Liver (tissue), 9 donors: ENCODE measurements around the gene DRG2. TPM values are rescaled to one million over a fixed set of nuclear protein-coding genes. Genes with fewer than 3 reads are reported as not detected.

Source experiments
- DNase-seq: peaks from one replicate; pipeline ENCODE4 v3.0.0-alpha.2; 2017; ENCODE audit warnings: low spot score
- H3K27ac ChIP-seq, 2 donors: one replicate each; pipeline ENCODE4 v1.7.0; 2013; ENCODE audit warnings: inconsistent platforms in 2 of 2, low read length in 2 of 2, control low read depth in 1 of 2, low read depth in 1 of 2, mild to moderate bottlenecking in 1 of 2
- H3K27me3 ChIP-seq, 4 donors: one replicate each; pipeline versions ENCODE4 v1.6.1 to v1.7.0; 2013; ENCODE audit warnings: low read length in 3 of 4, inconsistent platforms in 1 of 4, mild to moderate bottlenecking in 1 of 4, moderate library complexity in 1 of 4; ENCODE audit not compliant: control insufficient read depth in 4 of 4, insufficient read depth in 4 of 4
- H3K36me3 ChIP-seq, 4 donors: one replicate each; pipeline versions ENCODE4 v1.6.1 to v1.7.0; 2013; ENCODE audit warnings: low read length in 3 of 4, mild to moderate bottlenecking in 3 of 4, low read depth in 1 of 4, moderate library complexity in 1 of 4; ENCODE audit not compliant: control insufficient read depth in 4 of 4, insufficient read depth in 3 of 4
- H3K4me1 ChIP-seq, 4 donors: one replicate each; pipeline versions ENCODE4 v1.6.1 to v1.7.0; 2013; ENCODE audit warnings: low read length in 3 of 4, mild to moderate bottlenecking in 3 of 4, moderate library complexity in 1 of 4; ENCODE audit not compliant: control insufficient read depth in 4 of 4, insufficient read depth in 4 of 4
- H3K4me3 ChIP-seq, 3 donors: one replicate each; pipeline versions ENCODE4 v1.6.1 to v1.7.0; 2013; ENCODE audit warnings: low read length in 3 of 3, control low read depth in 1 of 3, low read depth in 1 of 3, mild to moderate bottlenecking in 1 of 3
- H3K9ac ChIP-seq, 2 donors: one replicate each; pipeline ENCODE4 v1.7.0; 2013; ENCODE audit warnings: low read length in 2 of 2, mild to moderate bottlenecking in 2 of 2, moderate library complexity in 2 of 2, control low read depth in 1 of 2, low read depth in 1 of 2
- H3K9me3 ChIP-seq, 4 donors: one replicate each; pipeline versions ENCODE4 v1.6.1 to v1.7.0; 2013; ENCODE audit warnings: low read length in 3 of 4; ENCODE audit not compliant: control insufficient read depth in 4 of 4
- ATF3 ChIP-seq: IDR thresholded peaks from 2 replicates; pipeline ENCODE4 v1.6.1; 2016; ENCODE audit warnings: antibody characterized with exemption
- EGR1 ChIP-seq, 2 donors: IDR thresholded peaks; 2 replicates each; pipeline ENCODE4 v1.6.1; 2016 to 2018; ENCODE audit warnings: antibody characterized with exemption in 2 of 2, low read depth in 2 of 2
- FOXA1 ChIP-seq: IDR thresholded peaks from 2 replicates; pipeline ENCODE4 v1.6.1; 2016; ENCODE audit warnings: antibody characterized with exemption
- FOXA2 ChIP-seq: IDR thresholded peaks from 2 replicates; pipeline ENCODE4 v1.6.1; 2016; ENCODE audit warnings: antibody characterized with exemption
- GABPA ChIP-seq, 2 donors: IDR thresholded peaks in 1 of 2; conservative IDR thresholded peaks in 1 of 2; 2 replicates each; pipeline ENCODE4 v1.6.1; 2016; ENCODE audit warnings: antibody characterized with exemption in 2 of 2, mild to moderate bottlenecking in 1 of 2, moderate library complexity in 1 of 2
- HNF4A ChIP-seq, 2 donors: conservative IDR thresholded peaks; 2 replicates each; pipeline ENCODE4 v1.6.1; 2016; ENCODE audit warnings: antibody characterized with exemption in 2 of 2, mild to moderate bottlenecking in 2 of 2
- HNF4G ChIP-seq: IDR thresholded peaks from 2 replicates; pipeline ENCODE4 v1.6.1; 2016; ENCODE audit warnings: antibody characterized with exemption
- REST ChIP-seq: IDR thresholded peaks from 2 replicates; pipeline ENCODE4 v1.6.1; 2016; ENCODE audit warnings: antibody characterized with exemption, mild to moderate bottlenecking
- RXRA ChIP-seq, 2 donors: IDR thresholded peaks; 2 replicates each; pipeline ENCODE4 v1.6.1; 2017 to 2018; ENCODE audit warnings: antibody characterized with exemption in 2 of 2, mild to moderate bottlenecking in 1 of 2
- SP1 ChIP-seq: IDR thresholded peaks from 2 replicates; pipeline ENCODE4 v1.6.1; 2018; ENCODE audit warnings: antibody characterized with exemption, mild to moderate bottlenecking
- YY1 ChIP-seq: IDR thresholded peaks from 2 replicates; pipeline ENCODE4 v1.6.1; 2016; ENCODE audit warnings: antibody characterized with exemption, mild to moderate bottlenecking
- WGBS: extraction: QIAGEN DNeasy Blood & Tissue Kit; methylation state at CpG from one replicate; pipeline ENCODE4 v1.1.7; 2013; 5-methylcytosine and 5-hydroxymethylcytosine counted together
- polyA plus RNA-seq, 2 donors: library from polyadenylated mRNA; stranded (reverse) in 1 of 2; unstranded in 1 of 2; fragments of 200-250 nt in 1 of 2; fragments of >200 nt in 1 of 2; fragmentation: Nextera tagmentation in 1 of 2; extraction: Ambion mirVana in 1 of 2; gene quantifications; one replicate each; pipeline versions ENCODE4 v1.2.1 to v1.2.3, GENCODE V29; 2013 to 2015
- total RNA-seq, 2 donors: library from RNA; depleted of rRNA; stranded (reverse); fragments of >200 nt; gene quantifications; one replicate each; pipeline ENCODE4 v1.2.3, GENCODE V29; 2014
- TF ChIP-seq, protein P1 (sequence below): IDR thresholded peaks from 2 replicates; pipeline ENCODE4 v1.6.1; 2016; ENCODE audit warnings: antibody characterized with exemption
- TF ChIP-seq, protein P2 (sequence below): IDR thresholded peaks from 2 replicates; pipeline ENCODE4 v1.6.1; 2016; ENCODE audit warnings: antibody characterized with exemption
- donor health status: healthy.
- donor health status: healthy.
- donor health status: healthy.
- donor health status: healthy.
- donor health status: healthy.

The DRG2 gene
- total and polyA plus RNA-seq, 4 donors: 10.9 to 24.9 (median 18.6) TPM

DNA sequence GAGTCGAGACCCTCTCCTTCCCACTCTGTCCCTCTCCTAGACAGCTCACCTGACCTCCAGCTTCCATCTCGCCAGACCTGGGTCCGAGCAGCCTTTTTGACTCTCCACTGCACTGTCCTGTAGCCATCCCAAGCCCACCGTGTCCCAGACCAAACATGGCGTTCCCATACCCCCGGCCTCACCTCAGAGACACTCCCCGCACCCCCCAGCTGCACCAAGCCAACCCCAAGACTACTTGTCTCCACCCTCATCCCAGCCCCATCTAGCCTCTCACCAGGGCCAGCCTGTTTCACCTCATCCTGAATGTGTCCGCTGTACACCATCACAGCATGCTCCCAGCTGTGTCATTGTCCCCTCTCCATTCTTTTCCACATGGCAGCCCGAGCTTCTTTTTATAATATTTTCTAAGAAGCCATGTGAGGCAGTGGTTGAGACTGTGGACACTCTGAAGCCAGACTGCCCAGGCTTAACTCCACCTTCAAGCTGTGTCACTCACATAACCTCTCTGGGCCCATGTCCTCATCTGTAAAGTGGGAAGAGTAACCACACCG is 22.3 kb downstream of the DRG2 start:
- H3K36me3 ChIP-seq: peaks cover 0 to 23% (median 6%) of the 10 kb centered on the region in 4 donors
- 82% methylated on average over 10 of the region's 10 CpGs for WGBS
- DNase-seq: no peak
- no peak overlapping the region for H3K27ac ChIP-seq
- H3K9ac ChIP-seq: no peak overlapping the region
- H3K9me3 ChIP-seq: no peaks in the 10 kb centered on the region
- H3K4me3 ChIP-seq: no peak overlapping the region
- no peaks in the 10 kb centered on the region for H3K27me3 ChIP-seq
- TF ChIP-seq, protein P1, sequence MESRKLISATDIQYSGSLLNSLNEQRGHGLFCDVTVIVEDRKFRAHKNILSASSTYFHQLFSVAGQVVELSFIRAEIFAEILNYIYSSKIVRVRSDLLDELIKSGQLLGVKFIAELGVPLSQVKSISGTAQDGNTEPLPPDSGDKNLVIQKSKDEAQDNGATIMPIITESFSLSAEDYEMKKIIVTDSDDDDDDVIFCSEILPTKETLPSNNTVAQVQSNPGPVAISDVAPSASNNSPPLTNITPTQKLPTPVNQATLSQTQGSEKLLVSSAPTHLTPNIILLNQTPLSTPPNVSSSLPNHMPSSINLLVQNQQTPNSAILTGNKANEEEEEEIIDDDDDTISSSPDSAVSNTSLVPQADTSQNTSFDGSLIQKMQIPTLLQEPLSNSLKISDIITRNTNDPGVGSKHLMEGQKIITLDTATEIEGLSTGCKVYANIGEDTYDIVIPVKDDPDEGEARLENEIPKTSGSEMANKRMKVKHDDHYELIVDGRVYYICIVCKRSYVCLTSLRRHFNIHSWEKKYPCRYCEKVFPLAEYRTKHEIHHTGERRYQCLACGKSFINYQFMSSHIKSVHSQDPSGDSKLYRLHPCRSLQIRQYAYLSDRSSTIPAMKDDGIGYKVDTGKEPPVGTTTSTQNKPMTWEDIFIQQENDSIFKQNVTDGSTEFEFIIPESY: no peak
- no peak for TF ChIP-seq SP1
- no peak for TF ChIP-seq RXRA (IDR thresholded peaks at IDR 0.05)
- TF ChIP-seq YY1: no peak
- TF ChIP-seq REST: no peak
- no peak for TF ChIP-seq GABPA (IDR thresholded peaks at IDR 0.05 in 1 of 2, conservative IDR thresholded peaks at IDR 0.05 in 1 of 2)
- TF ChIP-seq EGR1 (IDR thresholded peaks at IDR 0.05; ENCODE audit: low read depth in 2 of 2): no peak
- H3K4me1 ChIP-seq: peaks cover 0 to 52% (median 31%) of the 10 kb centered on the region in 4 donors

DNA sequence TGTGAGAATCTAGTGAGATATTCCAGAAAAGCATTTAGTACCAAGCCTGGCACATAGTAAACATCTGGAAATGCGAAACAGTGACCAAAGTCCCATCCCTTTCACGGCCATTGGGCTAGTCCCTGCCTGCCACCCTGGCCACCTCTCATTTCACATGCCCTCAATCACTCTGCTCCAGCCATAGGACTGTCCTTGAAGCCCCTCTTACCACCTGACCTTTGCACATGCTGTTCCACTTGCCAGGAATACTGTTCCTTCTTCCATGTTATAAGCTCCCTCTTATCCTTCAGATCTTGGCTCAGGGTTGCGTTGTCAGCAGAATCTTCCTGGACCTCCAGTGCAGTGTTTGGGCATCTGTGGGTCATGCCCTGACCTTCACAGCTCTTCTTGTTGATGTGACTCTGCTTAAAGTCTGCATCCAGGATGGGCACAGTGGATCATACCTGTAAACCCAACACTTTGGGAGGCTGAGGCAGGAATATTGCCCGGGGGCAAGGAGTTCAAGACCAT is 22.9 kb downstream of the DRG2 start:
- no peaks in the 10 kb centered on the region for H3K9me3 ChIP-seq
- H3K27me3 ChIP-seq: no peaks in the 10 kb centered on the region
- no peak overlapping the region for H3K27ac ChIP-seq
- no peak for DNase-seq
- WGBS: 44% methylated on average over 4 of the region's 4 CpGs
- H3K36me3 ChIP-seq: peaks cover 0 to 23% (median 6%) of the 10 kb centered on the region in 4 donors
- H3K9ac ChIP-seq: no peak overlapping the region
- TF ChIP-seq HNF4G (no peak), HNF4A (conservative IDR thresholded peaks at IDR 0.05) (peak; percentile 47 to 50), SP1 (no peak)
- H3K4me3 ChIP-seq: no peak overlapping the region
- peaks cover 0 to 57% (median 34%) of the 10 kb centered on the region in 4 donors for H3K4me1 ChIP-seq

GRCh38 chr17:18111330-18111971 is 23.7 kb downstream of the DRG2 start:
- TF ChIP-seq, protein P2, sequence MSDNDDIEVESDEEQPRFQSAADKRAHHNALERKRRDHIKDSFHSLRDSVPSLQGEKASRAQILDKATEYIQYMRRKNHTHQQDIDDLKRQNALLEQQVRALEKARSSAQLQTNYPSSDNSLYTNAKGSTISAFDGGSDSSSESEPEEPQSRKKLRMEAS: no peak
- no peak for TF ChIP-seq EGR1 (IDR thresholded peaks at IDR 0.05; ENCODE audit: low read depth in 2 of 2)
- TF ChIP-seq HNF4G: no peak
- TF ChIP-seq YY1: no peak
- no peak for TF ChIP-seq ATF3
- TF ChIP-seq GABPA (IDR thresholded peaks at IDR 0.05 in 1 of 2, conservative IDR thresholded peaks at IDR 0.05 in 1 of 2): no peak
- TF ChIP-seq, protein P1: no peak
- TF ChIP-seq FOXA1: no peak
- no peak for TF ChIP-seq RXRA (IDR thresholded peaks at IDR 0.05)
- TF ChIP-seq FOXA2: no peak
- no peak for TF ChIP-seq SP1
- no peak overlapping the region for H3K4me3 ChIP-seq
- no peaks in the 10 kb centered on the region for H3K27me3 ChIP-seq
- no peak for DNase-seq
- H3K4me1 ChIP-seq: peaks cover 0 to 64% (median 36%) of the 10 kb centered on the region in 4 donors
- no peak overlapping the region for H3K9ac ChIP-seq
- peaks cover 0 to 19% (median 5%) of the 10 kb centered on the region in 4 donors for H3K36me3 ChIP-seq
- no peak overlapping the region for H3K27ac ChIP-seq
- WGBS: 67% methylated on average over 6 of the region's 6 CpGs
- no peaks in the 10 kb centered on the region for H3K9me3 ChIP-seq
